Measurements from ENCODE around the gene EXOC4.

GRCh38 chr7:133980804-133981203 is 727.9 kb downstream of the EXOC4 start:
- no peak for TF ChIP-seq CTCF (conservative IDR thresholded peaks at IDR 0.05 in 1 of 2, IDR thresholded peaks at IDR 0.05 in 1 of 2; ENCODE audit: low read depth in 1 of 2, low read length in 2 of 2)
- TF ChIP-seq EZH2 (IDR thresholded peaks at IDR 0.05; ENCODE audit: low read length, missing control alignments): no peak

Data from fibroblast of lung (primary cell).